OCI-LY3 (cell line): Measurements from ENCODE around the gene ERC2.

Experiments used
- H2AFZ ChIP-seq: fragments of 200-600, 300-600 bp; shearing (Covaris generic); 2 replicates; pipeline ENCODE4 v1.6.0; 2014; ENCODE audit warnings: antibody characterized with exemption, low read depth, low read length
- H3K27ac ChIP-seq: fragments of 200-600, 300-600 bp; sonication (generic); 2 replicates; pipeline ENCODE4 v1.5.1; 2014; ENCODE audit warnings: mild to moderate bottlenecking, low read length, moderate library complexity, mixed read lengths
- H3K27me3 ChIP-seq: fragments of 200-600, 300-600 bp; sonication (generic); 2 replicates; pipeline ENCODE4 v1.6.1; 2014; ENCODE audit warnings: low read depth, low read length, mixed read lengths
- H3K36me3 ChIP-seq: fragments of 200-600, 300-600 bp; sonication (generic); replicated peaks from 2 replicates; pipeline ENCODE3; 2014; ENCODE audit warnings: low read depth, low read length, mixed read lengths
- H3K4me1 ChIP-seq: fragments of 300-600, 200-600 bp; sonication (generic); 2 replicates; pipeline ENCODE4 v1.6.1; 2014; ENCODE audit warnings: low read length, mixed read lengths
- H3K4me2 ChIP-seq: fragments of 200-600, 300-600 bp; sonication (generic); 2 replicates; pipeline ENCODE4 v1.6.1; 2014; ENCODE audit warnings: low read length, mixed read lengths
- H3K4me3 ChIP-seq: fragments of 300-600, 200-600 bp; sonication (generic); 2 replicates; pipeline ENCODE4 v1.5.1; 2014; ENCODE audit warnings: antibody characterized with exemption, mild to moderate bottlenecking, low read length, moderate library complexity
- H3K79me2 ChIP-seq: fragments of 300-600, 200-600 bp; shearing (Covaris generic); 2 replicates; pipeline ENCODE4 v1.6.1; 2014; ENCODE audit warnings: mild to moderate bottlenecking, low read length, mixed read lengths
- H3K9ac ChIP-seq: fragments of 300-600, 200-600 bp; shearing (Covaris generic); 2 replicates; pipeline ENCODE4 v1.6.0; 2014; ENCODE audit warnings: mild to moderate bottlenecking, low read length, moderate library complexity
- H3K9me3 ChIP-seq: fragments of 200-600, 300-600 bp; shearing (Covaris generic); 2 replicates; pipeline ENCODE4 v1.6.1; 2014; ENCODE audit warnings: low read length, mixed read lengths; ENCODE audit not compliant: insufficient read depth
- H4K20me1 ChIP-seq: fragments of 200-600, 300-600 bp; sonication (generic); 2 replicates; pipeline ENCODE4 v1.6.1; 2016; ENCODE audit warnings: low read length, mixed read lengths; ENCODE audit not compliant: insufficient read depth
- CTCF ChIP-seq: fragments of 200-600, 300-600 bp; sonication (generic); IDR thresholded peaks from 2 replicates; pipeline ENCODE4 v1.5.1; 2014; ENCODE audit warnings: antibody characterized with exemption, low read length, low read depth
- EZH2phosphoT487 ChIP-seq: fragments of 200-600 bp; shearing (Covaris generic); IDR thresholded peaks from 2 replicates; pipeline ENCODE4 v1.6.1; 2018; ENCODE audit warnings: antibody characterized with exemption, mixed run types, low read depth

ERC2 gene

GRCh38 chr3:55708242-55708641, 760.0 kb downstream of the ERC2 start:
- no peak overlapping the region for H3K4me2 ChIP-seq
- H2AFZ ChIP-seq = no peak overlapping the region
- no peak for TF ChIP-seq EZH2phosphoT487
- no peak for TF ChIP-seq CTCF
- no peak overlapping the region for H3K9ac ChIP-seq
- H3K36me3 ChIP-seq = no peaks in the 10 kb centered on the region
- H3K79me2 ChIP-seq = no peaks in the 10 kb centered on the region
- H4K20me1 ChIP-seq = no peaks in the 10 kb centered on the region
- no peaks in the 10 kb centered on the region for H3K9me3 ChIP-seq
- no peaks in the 10 kb centered on the region for H3K27me3 ChIP-seq
- no peak overlapping the region for H3K4me3 ChIP-seq
- no peak overlapping the region for H3K27ac ChIP-seq
- peaks cover 13% of the 10 kb centered on the region for H3K4me1 ChIP-seq

DNA sequence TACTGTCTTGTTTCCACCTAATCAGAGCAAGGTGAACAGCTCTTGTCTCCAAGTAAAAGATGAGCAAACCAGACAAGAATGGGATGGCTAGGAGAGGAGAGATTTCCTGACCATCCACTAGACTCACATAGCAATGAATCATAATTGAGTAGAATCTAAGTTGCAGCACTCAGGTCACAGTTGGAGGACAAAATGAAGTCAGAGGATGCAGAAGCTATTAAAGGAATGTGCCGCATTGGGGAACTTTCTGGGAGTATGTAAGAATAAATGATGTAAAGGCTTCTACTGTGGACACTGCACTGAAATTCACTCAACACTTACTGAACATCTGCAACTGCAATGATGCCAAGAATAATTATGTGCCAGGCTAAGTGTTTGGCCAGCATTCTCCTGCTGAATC, 763.7 kb downstream of the ERC2 start:
- Histone ChIP-seq H3K4me2 (no peak overlapping the region), H3K4me1 (peaks cover 22% of the 10 kb centered on the region), H3K4me3 (no peak overlapping the region), H3K79me2 (no peaks in the 10 kb centered on the region), H3K27ac (no peak overlapping the region), H4K20me1 (no peaks in the 10 kb centered on the region), H3K27me3 (peaks cover 4% of the 10 kb centered on the region; the same call in 1 of the 2 replicates), H3K9ac (no peak overlapping the region), H3K9me3 (no peaks in the 10 kb centered on the region), H3K36me3 (no peaks in the 10 kb centered on the region), H2AFZ (no peak overlapping the region)
- no peak for TF ChIP-seq CTCF
- TF ChIP-seq EZH2phosphoT487 = no peak

- H3K9me3 ChIP-seq = no peaks in the 10 kb centered on the region
- H3K4me1 ChIP-seq = peaks cover 22% of the 10 kb centered on the region
- no peak overlapping the region for H3K4me3 ChIP-seq
- TF ChIP-seq EZH2phosphoT487 = no peak
- no peak for TF ChIP-seq CTCF
- no peaks in the 10 kb centered on the region for H4K20me1 ChIP-seq
- H3K79me2 ChIP-seq = no peaks in the 10 kb centered on the region
- no peak overlapping the region for H3K27ac ChIP-seq
- no peaks in the 10 kb centered on the region for H3K36me3 ChIP-seq
- peaks cover 9% of the 10 kb centered on the region; the same call in 1 of the 2 replicates for H3K27me3 ChIP-seq
- H2AFZ ChIP-seq = peak overlapping the region; percentile 86
- no peak overlapping the region for H3K9ac ChIP-seq
- no peak overlapping the region for H3K4me2 ChIP-seq
Measured at GRCh38 chr3:55702822-55703221, 765.4 kb downstream of the ERC2 start.

DNA sequence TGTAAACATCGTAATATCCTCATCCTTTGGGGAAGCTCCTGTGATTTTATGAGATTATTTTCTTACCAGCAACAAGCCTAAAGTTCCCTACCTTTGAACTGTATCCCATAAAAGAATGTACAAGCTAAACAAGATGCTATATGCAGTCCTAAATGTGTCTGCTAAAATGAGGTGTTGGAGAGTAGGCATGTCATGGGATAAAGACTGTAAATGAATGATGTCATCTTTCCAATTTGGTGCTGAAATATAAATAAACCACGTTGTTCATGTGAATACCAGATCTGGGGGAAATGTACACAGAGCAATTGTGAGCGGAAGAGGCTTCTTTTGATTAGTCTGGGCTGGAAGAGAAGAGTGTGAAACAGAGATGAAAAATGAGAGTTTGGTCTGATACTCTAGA, 766.3 kb downstream of the ERC2 start:
- no peak overlapping the region for H3K9ac ChIP-seq
- TF ChIP-seq EZH2phosphoT487 = no peak
- TF ChIP-seq CTCF = no peak
- peaks cover 9% of the 10 kb centered on the region; the same call in 1 of the 2 replicates for H3K27me3 ChIP-seq
- H4K20me1 ChIP-seq = no peaks in the 10 kb centered on the region
- no peaks in the 10 kb centered on the region for H3K36me3 ChIP-seq
- H2AFZ ChIP-seq = no peak overlapping the region
- H3K27ac ChIP-seq = no peak overlapping the region
- H3K4me1 ChIP-seq = peaks cover 16% of the 10 kb centered on the region
- H3K79me2 ChIP-seq = no peaks in the 10 kb centered on the region
- H3K9me3 ChIP-seq = no peaks in the 10 kb centered on the region
- no peak overlapping the region for H3K4me2 ChIP-seq
- H3K4me3 ChIP-seq = no peak overlapping the region
